ENCODE results near the gene NAAA. TPM values are rescaled to one million over a fixed set of nuclear protein-coding genes. Genes with fewer than 3 reads are reported as not detected.

The NAAA gene
- total and polyA plus RNA-seq, 2 of the 13 experiments (the other 11 are each of a cell fraction or from before 2014, with no cell fraction given): 22.4 to 24.6 TPM

DNA sequence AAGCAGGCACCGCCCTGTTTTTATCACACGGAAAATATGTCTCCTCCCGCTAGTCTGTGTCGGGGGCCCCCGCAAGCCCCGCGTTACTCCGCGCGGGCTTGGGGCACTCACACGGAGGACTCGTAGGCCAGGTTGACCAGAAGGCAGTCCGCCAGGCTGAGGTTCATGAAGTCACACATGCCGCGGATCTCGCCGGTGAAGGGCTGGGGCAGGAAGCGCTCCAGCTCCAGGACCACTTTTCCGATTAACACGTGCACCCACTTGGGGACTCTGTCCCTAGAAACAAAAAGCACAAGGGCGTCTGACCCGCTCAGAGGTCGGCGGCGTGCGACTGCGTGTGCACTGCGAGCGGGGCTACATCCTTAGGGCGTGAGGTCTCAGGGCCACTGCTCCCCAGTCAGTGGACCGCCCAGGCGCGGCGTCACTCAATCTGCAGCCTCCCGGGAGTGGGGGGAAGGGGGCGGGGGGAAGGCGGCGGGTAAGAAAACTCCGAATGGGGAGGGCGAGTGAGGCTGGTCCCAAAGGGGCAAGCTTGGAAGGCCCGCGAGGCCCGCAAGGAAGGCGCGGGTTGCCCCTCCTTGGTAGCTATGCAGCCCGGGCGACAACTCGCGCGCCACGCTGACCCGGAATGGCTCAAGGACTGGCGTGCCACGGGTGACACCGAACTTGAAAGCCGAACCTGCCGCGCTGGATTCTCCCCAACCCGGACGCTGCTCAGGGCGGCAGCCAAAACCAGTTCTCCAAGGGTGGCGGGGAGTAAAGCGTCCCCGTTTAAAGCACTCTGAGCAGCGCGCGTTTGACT lies 722 bp downstream of the NAAA start (continued):
- TF ChIP-seq RAD21 (CRISPR knock-in tag; IDR thresholded peaks at IDR 0.05) (no peak; the same call in 1 of the 2 replicates), ESRRA (CRISPR knock-in tag; IDR thresholded peaks at IDR 0.05; ENCODE audit: low read depth) (no peak), ZBTB38 (CRISPR knock-in tag; IDR thresholded peaks at IDR 0.05) (no peak), ZNF788 (CRISPR knock-in tag; IDR thresholded peaks at IDR 0.05; ENCODE audit: borderline replicate concordance) (peak; percentile 76), PHF8 (CRISPR knock-in tag; IDR thresholded peaks at IDR 0.05) (peak; percentile 65), NR1H2 (CRISPR knock-in tag; IDR thresholded peaks at IDR 0.05; ENCODE audit: borderline replicate concordance, low read depth) (no peak), NFKB2 (CRISPR knock-in tag; IDR thresholded peaks at IDR 0.05; ENCODE audit: borderline replicate concordance) (0 out of 2 replicates have a peak, but pooled peaks have one; percentile 35), NONO (IDR thresholded peaks at IDR 0.05) (no peak), NONO (CRISPR knock-in tag; conservative IDR thresholded peaks at IDR 0.05) (peak; percentile 62), ZNF205 (CRISPR knock-in tag; IDR thresholded peaks at IDR 0.05) (0 out of 2 replicates have a peak, but pooled peaks have one; percentile 23), GFI1 (CRISPR knock-in tag; IDR thresholded peaks at IDR 0.05; ENCODE audit: borderline replicate concordance) (no peak; the same call in 1 of the 2 replicates), NCOA2 (CRISPR knock-in tag; IDR thresholded peaks at IDR 0.05) (peak; percentile 19; the same call in 1 of the 2 replicates), ZSCAN30 (CRISPR knock-in tag; IDR thresholded peaks at IDR 0.05) (no peak), SNAPC2 (CRISPR knock-in tag; IDR thresholded peaks at IDR 0.05) (no peak), ZNF530 (CRISPR knock-in tag; IDR thresholded peaks at IDR 0.05; ENCODE audit: low read depth) (no peak), MEIS2 (CRISPR knock-in tag; IDR thresholded peaks at IDR 0.05) (no peak)
- TF ChIP-seq, protein P1, sequence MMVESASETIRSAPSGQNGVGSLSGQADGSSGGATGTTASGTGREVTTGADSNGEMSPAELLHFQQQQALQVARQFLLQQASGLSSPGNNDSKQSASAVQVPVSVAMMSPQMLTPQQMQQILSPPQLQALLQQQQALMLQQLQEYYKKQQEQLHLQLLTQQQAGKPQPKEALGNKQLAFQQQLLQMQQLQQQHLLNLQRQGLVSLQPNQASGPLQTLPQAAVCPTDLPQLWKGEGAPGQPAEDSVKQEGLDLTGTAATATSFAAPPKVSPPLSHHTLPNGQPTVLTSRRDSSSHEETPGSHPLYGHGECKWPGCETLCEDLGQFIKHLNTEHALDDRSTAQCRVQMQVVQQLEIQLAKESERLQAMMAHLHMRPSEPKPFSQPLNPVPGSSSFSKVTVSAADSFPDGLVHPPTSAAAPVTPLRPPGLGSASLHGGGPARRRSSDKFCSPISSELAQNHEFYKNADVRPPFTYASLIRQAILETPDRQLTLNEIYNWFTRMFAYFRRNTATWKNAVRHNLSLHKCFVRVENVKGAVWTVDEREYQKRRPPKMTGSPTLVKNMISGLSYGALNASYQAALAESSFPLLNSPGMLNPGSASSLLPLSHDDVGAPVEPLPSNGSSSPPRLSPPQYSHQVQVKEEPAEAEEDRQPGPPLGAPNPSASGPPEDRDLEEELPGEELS (CRISPR knock-in tag; IDR thresholded peaks at IDR 0.05): no peak
- TF ChIP-seq, protein P2, sequence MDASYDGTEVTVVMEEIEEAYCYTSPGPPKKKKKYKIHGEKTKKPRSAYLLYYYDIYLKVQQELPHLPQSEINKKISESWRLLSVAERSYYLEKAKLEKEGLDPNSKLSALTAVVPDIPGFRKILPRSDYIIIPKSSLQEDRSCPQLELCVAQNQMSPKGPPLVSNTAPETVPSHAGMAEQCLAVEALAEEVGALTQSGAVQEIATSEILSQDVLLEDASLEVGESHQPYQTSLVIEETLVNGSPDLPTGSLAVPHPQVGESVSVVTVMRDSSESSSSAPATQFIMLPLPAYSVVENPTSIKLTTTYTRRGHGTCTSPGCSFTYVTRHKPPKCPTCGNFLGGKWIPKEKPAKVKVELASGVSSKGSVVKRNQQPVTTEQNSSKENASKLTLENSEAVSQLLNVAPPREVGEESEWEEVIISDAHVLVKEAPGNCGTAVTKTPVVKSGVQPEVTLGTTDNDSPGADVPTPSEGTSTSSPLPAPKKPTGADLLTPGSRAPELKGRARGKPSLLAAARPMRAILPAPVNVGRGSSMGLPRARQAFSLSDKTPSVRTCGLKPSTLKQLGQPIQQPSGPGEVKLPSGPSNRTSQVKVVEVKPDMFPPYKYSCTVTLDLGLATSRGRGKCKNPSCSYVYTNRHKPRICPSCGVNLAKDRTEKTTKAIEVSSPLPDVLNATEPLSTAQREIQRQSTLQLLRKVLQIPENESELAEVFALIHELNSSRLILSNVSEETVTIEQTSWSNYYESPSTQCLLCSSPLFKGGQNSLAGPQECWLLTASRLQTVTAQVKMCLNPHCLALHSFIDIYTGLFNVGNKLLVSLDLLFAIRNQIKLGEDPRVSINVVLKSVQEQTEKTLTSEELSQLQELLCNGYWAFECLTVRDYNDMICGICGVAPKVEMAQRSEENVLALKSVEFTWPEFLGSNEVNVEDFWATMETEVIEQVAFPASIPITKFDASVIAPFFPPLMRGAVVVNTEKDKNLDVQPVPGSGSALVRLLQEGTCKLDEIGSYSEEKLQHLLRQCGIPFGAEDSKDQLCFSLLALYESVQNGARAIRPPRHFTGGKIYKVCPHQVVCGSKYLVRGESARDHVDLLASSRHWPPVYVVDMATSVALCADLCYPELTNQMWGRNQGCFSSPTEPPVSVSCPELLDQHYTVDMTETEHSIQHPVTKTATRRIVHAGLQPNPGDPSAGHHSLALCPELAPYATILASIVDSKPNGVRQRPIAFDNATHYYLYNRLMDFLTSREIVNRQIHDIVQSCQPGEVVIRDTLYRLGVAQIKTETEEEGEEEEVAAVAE (CRISPR knock-in tag; IDR thresholded peaks at IDR 0.05; ENCODE audit: borderline replicate concordance): no peak
- TF ChIP-seq, protein P3, sequence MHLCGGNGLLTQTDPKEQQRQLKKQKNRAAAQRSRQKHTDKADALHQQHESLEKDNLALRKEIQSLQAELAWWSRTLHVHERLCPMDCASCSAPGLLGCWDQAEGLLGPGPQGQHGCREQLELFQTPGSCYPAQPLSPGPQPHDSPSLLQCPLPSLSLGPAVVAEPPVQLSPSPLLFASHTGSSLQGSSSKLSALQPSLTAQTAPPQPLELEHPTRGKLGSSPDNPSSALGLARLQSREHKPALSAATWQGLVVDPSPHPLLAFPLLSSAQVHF (CRISPR knock-in tag; IDR thresholded peaks at IDR 0.05): no peak
- TF ChIP-seq, protein P4, sequence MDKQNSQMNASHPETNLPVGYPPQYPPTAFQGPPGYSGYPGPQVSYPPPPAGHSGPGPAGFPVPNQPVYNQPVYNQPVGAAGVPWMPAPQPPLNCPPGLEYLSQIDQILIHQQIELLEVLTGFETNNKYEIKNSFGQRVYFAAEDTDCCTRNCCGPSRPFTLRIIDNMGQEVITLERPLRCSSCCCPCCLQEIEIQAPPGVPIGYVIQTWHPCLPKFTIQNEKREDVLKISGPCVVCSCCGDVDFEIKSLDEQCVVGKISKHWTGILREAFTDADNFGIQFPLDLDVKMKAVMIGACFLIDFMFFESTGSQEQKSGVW (CRISPR knock-in tag; IDR thresholded peaks at IDR 0.05; ENCODE audit: borderline replicate concordance): no peak
- TF ChIP-seq, protein P5, sequence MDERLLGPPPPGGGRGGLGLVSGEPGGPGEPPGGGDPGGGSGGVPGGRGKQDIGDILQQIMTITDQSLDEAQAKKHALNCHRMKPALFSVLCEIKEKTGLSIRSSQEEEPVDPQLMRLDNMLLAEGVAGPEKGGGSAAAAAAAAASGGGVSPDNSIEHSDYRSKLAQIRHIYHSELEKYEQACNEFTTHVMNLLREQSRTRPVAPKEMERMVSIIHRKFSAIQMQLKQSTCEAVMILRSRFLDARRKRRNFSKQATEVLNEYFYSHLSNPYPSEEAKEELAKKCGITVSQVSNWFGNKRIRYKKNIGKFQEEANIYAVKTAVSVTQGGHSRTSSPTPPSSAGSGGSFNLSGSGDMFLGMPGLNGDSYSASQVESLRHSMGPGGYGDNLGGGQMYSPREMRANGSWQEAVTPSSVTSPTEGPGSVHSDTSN (CRISPR knock-in tag; IDR thresholded peaks at IDR 0.05): no peak

Data from HepG2 (cell line).